Astrocyte (in vitro differentiated cells and primary cell): ENCODE results near the gene IL5. TPM values are rescaled to one million over a fixed set of nuclear protein-coding genes. Genes with fewer than 3 reads are reported as not detected.

Experiments
- DNase-seq: peaks from one replicate; pipeline ENCODE4 v3.0.0-alpha.2; 2010; ENCODE audit warnings: low read depth
- FAIRE-seq: peaks from 2 replicates; lab custom pipeline; 2011; peaks lifted over from hg19 to GRCh38; lab: Jason Lieb, UNC
- H2AFZ ChIP-seq: 2 replicates; pipeline ENCODE4 v1.6.0; 2012; ENCODE audit warnings: low read depth, low read length, inconsistent platforms
- H3K27ac ChIP-seq: 2 replicates; pipeline ENCODE4 v1.5.1; 2011; ENCODE audit warnings: low read depth, low read length, inconsistent platforms
- H3K27me3 ChIP-seq: 2 replicates; pipeline ENCODE4 v1.6.0; 2011; ENCODE audit warnings: low read length, inconsistent platforms; ENCODE audit not compliant: insufficient read depth
- H3K36me3 ChIP-seq: 2 replicates; pipeline ENCODE4 v1.5.1; 2011; ENCODE audit warnings: low read length, inconsistent platforms; ENCODE audit not compliant: insufficient read depth
- H3K4me1 ChIP-seq: 2 replicates; pipeline ENCODE4 v1.5.1; 2011; ENCODE audit warnings: low read length, inconsistent platforms; ENCODE audit not compliant: insufficient read depth
- H3K4me2 ChIP-seq: 2 replicates; pipeline ENCODE4 v1.6.0; 2012; ENCODE audit warnings: low read length, inconsistent platforms
- H3K4me3 ChIP-seq: 2 replicates; pipeline ENCODE4 v1.5.1; 2011; ENCODE audit warnings: low read depth, mild to moderate bottlenecking, low read length, inconsistent platforms; ENCODE audit not compliant: insufficient read depth
- H3K79me2 ChIP-seq: 2 replicates; pipeline ENCODE4 v1.6.0; 2012; ENCODE audit warnings: mild to moderate bottlenecking, low read length, inconsistent platforms; ENCODE audit not compliant: insufficient read depth
- H3K9ac ChIP-seq: 2 replicates; pipeline ENCODE4 v1.6.0; 2012; ENCODE audit warnings: mild to moderate bottlenecking, low read length, inconsistent platforms
- H3K9me3 ChIP-seq: 2 replicates; pipeline ENCODE4 v1.5.1; 2012; ENCODE audit warnings: low read depth, mild to moderate bottlenecking, low read length, inconsistent platforms; ENCODE audit not compliant: insufficient read depth
- H4K20me1 ChIP-seq: 2 replicates; pipeline ENCODE4 v1.6.0; 2012; ENCODE audit warnings: low read length, inconsistent platforms; ENCODE audit not compliant: insufficient read depth
- H3K27ac Mint-ChIP-seq: one replicate; pipeline ENCODE4 v1.8.0; 2021; ENCODE audit warnings: mild to moderate bottlenecking, mixed read lengths; ENCODE audit not compliant: unreplicated experiment
- H3K27me3 Mint-ChIP-seq: one replicate; pipeline ENCODE4 v1.8.0; 2021; ENCODE audit warnings: low read depth, mixed read lengths; ENCODE audit not compliant: unreplicated experiment
- H3K36me3 Mint-ChIP-seq: one replicate; pipeline ENCODE4 v1.8.0; 2021; ENCODE audit warnings: low read depth, mixed read lengths; ENCODE audit not compliant: unreplicated experiment
- H3K4me1 Mint-ChIP-seq: one replicate; pipeline ENCODE4 v1.8.0; 2021; ENCODE audit warnings: low read depth, mixed read lengths; ENCODE audit not compliant: unreplicated experiment
- H3K4me3 Mint-ChIP-seq: one replicate; pipeline ENCODE4 v1.8.0; 2021; ENCODE audit warnings: mild to moderate bottlenecking, moderate library complexity, mixed read lengths; ENCODE audit not compliant: unreplicated experiment
- H3K9me3 Mint-ChIP-seq: one replicate; pipeline ENCODE4 v1.8.0; 2021; ENCODE audit warnings: mild to moderate bottlenecking, mixed read lengths; ENCODE audit not compliant: unreplicated experiment
- EZH2 ChIP-seq: IDR thresholded peaks from 2 replicates; pipeline ENCODE4 v1.6.1; 2012; ENCODE audit warnings: mild to moderate bottlenecking, low read length, inconsistent platforms; ENCODE audit not compliant: insufficient read depth
- total RNA-seq: library from RNA; stranded (reverse); gene quantifications from 2 replicates; pipeline ENCODE4 v1.2.1, GENCODE V29; 2021
- TF ChIP-seq, protein P1 (sequence below): IDR thresholded peaks from 2 replicates; pipeline ENCODE4 v1.5.1; 2011; ENCODE audit warnings: low read depth, mild to moderate bottlenecking, inconsistent platforms, low read length, moderate library complexity; ENCODE audit not compliant: insufficient read depth

The IL5 gene
- total RNA-seq, 1 donor from 2014 or later: not detected

DNA sequence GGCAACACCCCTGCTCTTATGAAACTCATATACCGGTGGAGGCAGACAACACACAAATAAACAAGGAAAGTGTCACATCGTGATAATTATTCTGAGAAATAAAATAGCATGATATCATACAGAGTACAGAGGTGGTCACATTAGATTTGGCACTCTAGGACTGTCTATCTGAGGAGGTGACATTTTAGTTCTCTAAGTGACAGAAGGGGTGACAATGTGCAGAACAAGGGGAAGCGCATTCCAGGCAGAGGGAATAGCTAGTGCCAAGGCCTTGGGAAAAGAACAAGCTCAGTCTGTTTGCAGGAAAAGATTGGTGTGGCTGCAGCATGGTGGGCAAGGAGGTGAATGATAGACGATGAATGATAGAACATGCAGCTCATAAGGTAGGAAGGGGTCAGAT lies 40.1 kb downstream of the IL5 start:
- Histone ChIP-seq H3K4me1 (peaks cover 25% of the 10 kb centered on the region), H3K27me3 (no peaks in the 10 kb centered on the region), H3K4me2 (no peak overlapping the region), H3K9me3 (no peaks in the 10 kb centered on the region), H3K27ac (no peak overlapping the region), H3K4me3 (no peak overlapping the region), H4K20me1 (no peaks in the 10 kb centered on the region), H3K79me2 (no peaks in the 10 kb centered on the region), H3K9ac (no peak overlapping the region), H3K36me3 (no peaks in the 10 kb centered on the region), H2AFZ (no peak overlapping the region)
- Mint-ChIP-seq H3K4me3 (no peak overlapping the region), H3K27me3 (no peaks in the 10 kb centered on the region), H3K9me3 (no peaks in the 10 kb centered on the region), H3K36me3 (no peaks in the 10 kb centered on the region), H3K4me1 (peaks cover 18% of the 10 kb centered on the region), H3K27ac (no peak overlapping the region)
- TF ChIP-seq EZH2: no peak
- TF ChIP-seq, protein P1, sequence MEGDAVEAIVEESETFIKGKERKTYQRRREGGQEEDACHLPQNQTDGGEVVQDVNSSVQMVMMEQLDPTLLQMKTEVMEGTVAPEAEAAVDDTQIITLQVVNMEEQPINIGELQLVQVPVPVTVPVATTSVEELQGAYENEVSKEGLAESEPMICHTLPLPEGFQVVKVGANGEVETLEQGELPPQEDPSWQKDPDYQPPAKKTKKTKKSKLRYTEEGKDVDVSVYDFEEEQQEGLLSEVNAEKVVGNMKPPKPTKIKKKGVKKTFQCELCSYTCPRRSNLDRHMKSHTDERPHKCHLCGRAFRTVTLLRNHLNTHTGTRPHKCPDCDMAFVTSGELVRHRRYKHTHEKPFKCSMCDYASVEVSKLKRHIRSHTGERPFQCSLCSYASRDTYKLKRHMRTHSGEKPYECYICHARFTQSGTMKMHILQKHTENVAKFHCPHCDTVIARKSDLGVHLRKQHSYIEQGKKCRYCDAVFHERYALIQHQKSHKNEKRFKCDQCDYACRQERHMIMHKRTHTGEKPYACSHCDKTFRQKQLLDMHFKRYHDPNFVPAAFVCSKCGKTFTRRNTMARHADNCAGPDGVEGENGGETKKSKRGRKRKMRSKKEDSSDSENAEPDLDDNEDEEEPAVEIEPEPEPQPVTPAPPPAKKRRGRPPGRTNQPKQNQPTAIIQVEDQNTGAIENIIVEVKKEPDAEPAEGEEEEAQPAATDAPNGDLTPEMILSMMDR: no peak
- DNase-seq (no peak), FAIRE-seq (no peak)

DNA sequence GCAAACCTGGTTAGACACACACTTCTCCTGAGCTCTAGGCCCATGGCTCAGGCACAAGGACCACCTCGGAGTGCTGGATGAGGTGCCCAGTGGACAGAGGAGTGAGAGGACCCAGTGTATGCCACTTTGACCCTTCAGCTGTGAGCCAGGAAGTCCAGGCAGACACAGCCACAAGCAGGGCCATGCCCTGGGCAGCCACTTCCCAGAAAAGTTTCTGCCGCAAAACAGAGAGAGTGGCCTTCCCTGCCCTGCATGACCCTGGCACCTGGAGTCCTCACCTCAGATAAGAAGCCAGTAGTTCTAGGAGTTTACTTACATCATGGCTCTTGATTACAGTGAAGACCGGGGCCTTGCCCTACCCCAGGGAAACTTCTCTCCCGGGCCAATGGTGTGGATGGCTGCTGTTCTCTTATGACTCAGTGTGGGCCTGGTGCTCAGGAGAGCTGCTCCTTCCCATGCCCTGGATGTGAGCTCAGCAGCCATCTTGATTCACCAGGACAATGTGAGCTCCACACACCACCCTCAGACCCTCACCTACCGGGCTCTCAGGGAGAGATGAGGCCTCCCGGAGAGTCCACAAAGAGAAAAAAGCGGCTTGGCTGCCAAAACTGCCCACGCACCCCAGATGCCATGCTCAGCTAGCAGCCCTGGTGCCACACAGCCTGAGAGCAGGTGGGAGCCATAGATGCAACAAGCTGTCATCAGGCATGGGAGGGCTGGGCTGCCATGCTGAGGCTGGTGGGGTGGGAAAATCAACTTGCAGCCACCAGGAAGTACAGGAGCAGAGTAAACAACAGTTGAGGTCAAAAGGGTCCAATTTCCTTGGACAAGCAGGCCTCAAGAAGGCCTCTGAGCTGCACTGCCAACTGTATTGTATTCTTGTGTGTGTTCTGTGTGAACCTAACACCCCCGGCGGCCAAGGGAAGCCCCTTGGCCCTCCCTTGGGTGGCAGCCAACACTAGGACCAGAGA lies 41.1 kb downstream of the IL5 start:
- peaks cover 28% of the 10 kb centered on the region for H3K4me1 Mint-ChIP-seq
- FAIRE-seq (no peak), DNase-seq (no peak)
- Histone ChIP-seq H3K79me2 (no peaks in the 10 kb centered on the region), H4K20me1 (no peaks in the 10 kb centered on the region), H3K4me3 (no peak overlapping the region), H3K27me3 (no peaks in the 10 kb centered on the region), H2AFZ (peak overlapping the region; percentile 39), H3K9me3 (no peaks in the 10 kb centered on the region), H3K9ac (no peak overlapping the region), H3K27ac (no peak overlapping the region), H3K4me1 (peaks cover 35% of the 10 kb centered on the region), H3K36me3 (no peaks in the 10 kb centered on the region), H3K4me2 (no peak overlapping the region)
- H3K4me3 Mint-ChIP-seq: no peak overlapping the region
- no peaks in the 10 kb centered on the region for H3K36me3 Mint-ChIP-seq
- H3K27ac Mint-ChIP-seq: no peak overlapping the region
- no peaks in the 10 kb centered on the region for H3K27me3 Mint-ChIP-seq
- H3K9me3 Mint-ChIP-seq: no peaks in the 10 kb centered on the region
- TF ChIP-seq, protein P1: no peak
- no peak for TF ChIP-seq EZH2

DNA sequence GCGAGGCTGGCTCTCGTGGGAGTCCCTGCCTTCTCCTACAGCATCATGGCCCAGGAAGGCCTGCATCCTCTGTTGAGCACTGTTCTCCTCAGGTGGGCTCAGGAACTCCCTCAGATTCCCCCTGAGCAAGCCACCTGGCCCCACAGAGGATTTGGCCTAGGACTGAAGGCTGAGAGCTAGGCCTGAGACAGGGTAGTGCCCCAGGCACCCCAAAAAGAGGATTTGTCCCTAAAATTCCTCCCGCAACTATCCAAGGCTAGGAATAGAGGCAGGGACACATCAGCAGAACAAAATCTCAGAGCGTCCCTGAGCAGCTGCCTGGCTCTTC lies 41.7 kb downstream of the IL5 start:
- Histone ChIP-seq H3K79me2 (no peaks in the 10 kb centered on the region), H3K4me1 (peaks cover 40% of the 10 kb centered on the region), H3K9me3 (no peaks in the 10 kb centered on the region), H3K36me3 (no peaks in the 10 kb centered on the region), H3K4me3 (no peak overlapping the region), H3K4me2 (no peak overlapping the region), H3K9ac (no peak overlapping the region), H2AFZ (no peak overlapping the region), H3K27me3 (no peaks in the 10 kb centered on the region), H4K20me1 (no peaks in the 10 kb centered on the region), H3K27ac (no peak overlapping the region)
- no peaks in the 10 kb centered on the region for H3K9me3 Mint-ChIP-seq
- DNase-seq (no peak), FAIRE-seq (no peak)
- no peak overlapping the region for H3K27ac Mint-ChIP-seq
- H3K4me1 Mint-ChIP-seq: peaks cover 29% of the 10 kb centered on the region
- no peaks in the 10 kb centered on the region for H3K27me3 Mint-ChIP-seq
- TF ChIP-seq EZH2: no peak
- TF ChIP-seq, protein P1: no peak
- H3K36me3 Mint-ChIP-seq: no peaks in the 10 kb centered on the region
- no peak overlapping the region for H3K4me3 Mint-ChIP-seq
